ENCODE results near the gene KMT2C.
"Not testable (repeated sequence)": the region's sequence is repeated elsewhere in the genome, so short reads cannot be mapped to it uniquely, and the experiment has no call there.

The KMT2C gene

DNA sequence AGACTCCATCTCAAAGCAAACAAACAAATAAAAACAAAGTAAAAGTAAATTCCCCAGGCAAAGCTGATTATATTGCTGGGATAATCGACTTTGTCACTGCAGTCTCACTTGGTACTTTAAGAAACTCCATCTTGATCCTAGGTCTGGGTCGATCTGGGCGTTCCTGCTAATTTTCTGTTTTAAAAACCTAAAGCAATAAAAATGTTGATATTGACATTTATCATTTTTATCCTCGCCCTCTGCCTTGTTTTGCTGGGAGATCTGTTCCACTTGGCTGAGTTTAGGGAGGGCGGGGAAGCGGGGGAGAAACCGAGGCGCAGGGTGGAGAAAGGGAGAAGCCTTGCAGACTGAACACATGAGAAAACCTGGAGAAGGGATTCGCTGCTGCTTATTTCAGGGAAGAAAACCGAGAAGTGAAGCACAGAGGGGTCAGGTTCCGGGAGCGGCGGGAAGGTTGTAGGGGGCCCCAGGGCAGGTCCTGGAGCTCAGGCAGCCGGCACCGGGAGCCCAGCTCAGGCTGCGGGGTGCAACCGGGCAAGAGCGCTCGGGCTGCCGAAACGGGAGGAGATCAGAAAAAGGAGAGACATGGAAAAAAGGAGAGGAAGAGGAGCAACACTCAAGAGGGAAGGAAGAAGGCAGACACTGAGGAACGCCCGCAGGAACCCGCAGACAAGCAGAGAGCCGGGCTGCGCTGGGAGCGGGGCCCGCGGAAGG is 27.3 kb upstream of the KMT2C start:
- H3K27me3 Mint-ChIP-seq = no peaks in the 10 kb centered on the region
- DNase-seq (no peak), ATAC-seq (peak; percentile 6)
- peak overlapping the region; percentile 94 to 96 for H3K4me3 Mint-ChIP-seq
- H3K4me1 Mint-ChIP-seq = peaks cover 8% of the 10 kb centered on the region
- H3K27ac Mint-ChIP-seq = peak overlapping the region; percentile 54 to 80
- no peaks in the 10 kb centered on the region for H3K9me3 Mint-ChIP-seq

DNA sequence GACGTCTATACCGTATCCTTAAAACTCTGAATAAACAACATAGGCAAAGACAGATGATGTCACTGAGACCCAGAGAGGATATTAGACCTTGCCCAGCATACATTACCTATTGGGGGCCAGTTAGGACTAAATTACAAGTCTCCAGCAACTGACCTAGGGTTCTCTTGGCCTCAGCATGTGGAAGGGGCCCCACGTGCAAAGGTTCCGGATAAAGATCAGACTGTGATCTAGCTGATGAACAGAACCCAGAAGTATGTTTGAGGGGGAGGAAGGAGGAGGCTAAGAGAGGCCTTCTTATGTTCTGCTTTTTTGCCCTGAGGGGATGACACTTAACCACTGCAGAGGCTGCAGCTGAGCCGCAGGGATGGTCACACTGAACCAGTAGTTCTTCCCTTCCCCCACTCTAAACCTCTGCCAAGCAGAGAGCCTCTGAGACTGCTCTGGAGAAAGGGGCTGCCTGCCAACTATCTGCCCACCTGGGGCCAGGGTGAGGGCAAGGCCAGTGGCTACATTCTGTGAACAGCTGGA is 24.0 kb upstream of the KMT2C start:
- ATAC-seq (no peak), DNase-seq (no peak)
- no peak overlapping the region for H3K27ac Mint-ChIP-seq
- no peaks in the 10 kb centered on the region for H3K9me3 Mint-ChIP-seq
- H3K4me3 Mint-ChIP-seq = no peak overlapping the region
- H3K27me3 Mint-ChIP-seq = no peaks in the 10 kb centered on the region
- H3K4me1 Mint-ChIP-seq = peaks cover 2% of the 10 kb centered on the region

DNA sequence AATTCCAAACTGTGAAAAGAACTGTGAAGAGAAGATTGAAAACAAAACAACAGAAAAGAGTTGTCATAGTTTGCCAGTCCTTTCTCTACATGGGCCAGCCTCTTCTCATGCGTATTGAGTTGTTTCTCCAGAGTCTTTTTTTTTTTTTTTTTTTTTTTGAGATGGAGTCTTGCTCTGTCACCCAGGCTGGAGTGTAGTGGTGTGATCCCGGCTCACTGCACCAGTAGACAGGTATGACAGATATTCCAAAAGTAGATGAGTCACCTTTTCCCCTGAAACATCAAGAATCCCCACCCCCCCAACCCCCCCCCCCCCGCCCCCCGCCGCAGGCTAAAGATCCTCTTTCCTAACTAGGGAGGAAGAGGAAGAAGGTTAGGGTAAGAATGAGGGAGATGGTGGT is 15.6 kb upstream of the KMT2C start:
- Mint-ChIP-seq H3K4me3 (no peak overlapping the region), H3K9me3 (no peaks in the 10 kb centered on the region), H3K27me3 (no peaks in the 10 kb centered on the region), H3K4me1 (no peaks in the 10 kb centered on the region), H3K27ac (no peak overlapping the region)
- DNase-seq (no peak), ATAC-seq (no peak)

DNA sequence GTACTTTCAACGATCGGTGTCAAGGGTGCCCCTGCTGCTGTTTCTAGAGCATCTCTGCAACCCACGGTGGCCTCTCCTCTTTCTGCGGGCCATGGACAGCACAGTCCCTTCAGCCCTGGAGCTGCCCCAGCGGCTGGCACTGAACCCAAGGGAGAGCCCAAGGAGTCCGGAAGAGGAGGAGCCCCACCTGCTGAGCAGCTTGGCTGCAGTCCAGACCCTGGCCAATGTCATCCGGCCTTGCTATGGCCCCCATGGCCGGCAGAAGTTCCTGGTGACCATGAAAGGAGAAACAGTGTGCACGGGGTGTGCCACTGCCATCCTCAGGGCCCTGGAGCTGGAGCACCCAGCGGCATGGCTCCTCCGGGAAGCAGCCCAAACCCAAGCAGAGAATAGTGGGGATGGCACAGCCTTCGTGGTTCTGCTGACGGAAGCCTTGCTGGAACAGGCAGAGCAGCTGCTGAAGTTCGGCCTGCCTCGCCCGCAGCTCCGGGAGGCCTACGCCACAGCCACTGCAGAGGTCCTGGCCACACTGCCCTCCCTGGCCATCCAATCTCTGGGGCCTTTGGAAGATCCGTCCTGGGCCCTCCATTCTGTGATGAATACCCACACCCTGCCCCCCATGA is 9.7 kb upstream of the KMT2C start:
- not testable (repeated sequence) for H3K9me3 Mint-ChIP-seq, H3K4me1 Mint-ChIP-seq, ATAC-seq, DNase-seq, H3K27me3 Mint-ChIP-seq, H3K27ac Mint-ChIP-seq, H3K4me3 Mint-ChIP-seq

DNA sequence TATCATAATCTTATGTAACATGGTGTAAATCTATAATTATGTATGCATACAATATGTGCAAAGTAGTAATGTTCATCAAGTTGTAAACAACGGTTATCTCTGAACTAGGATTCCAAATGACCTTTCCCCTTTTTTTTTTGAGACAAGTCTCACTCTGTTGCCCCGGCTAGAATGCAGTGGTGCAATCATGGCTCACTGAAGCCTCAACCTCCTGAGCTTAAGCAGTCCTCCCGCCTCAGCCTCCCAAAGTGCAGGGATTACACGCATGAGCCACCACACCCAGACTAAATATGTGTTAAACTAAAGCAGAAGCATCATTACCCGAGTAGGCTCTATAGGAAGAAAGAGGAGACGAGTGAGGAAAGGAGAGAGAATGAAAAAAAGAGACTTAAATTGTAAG is 7.8 kb upstream of the KMT2C start:
- Mint-ChIP-seq H3K4me1 (no peaks in the 10 kb centered on the region), H3K4me3 (no peak overlapping the region)

DNA sequence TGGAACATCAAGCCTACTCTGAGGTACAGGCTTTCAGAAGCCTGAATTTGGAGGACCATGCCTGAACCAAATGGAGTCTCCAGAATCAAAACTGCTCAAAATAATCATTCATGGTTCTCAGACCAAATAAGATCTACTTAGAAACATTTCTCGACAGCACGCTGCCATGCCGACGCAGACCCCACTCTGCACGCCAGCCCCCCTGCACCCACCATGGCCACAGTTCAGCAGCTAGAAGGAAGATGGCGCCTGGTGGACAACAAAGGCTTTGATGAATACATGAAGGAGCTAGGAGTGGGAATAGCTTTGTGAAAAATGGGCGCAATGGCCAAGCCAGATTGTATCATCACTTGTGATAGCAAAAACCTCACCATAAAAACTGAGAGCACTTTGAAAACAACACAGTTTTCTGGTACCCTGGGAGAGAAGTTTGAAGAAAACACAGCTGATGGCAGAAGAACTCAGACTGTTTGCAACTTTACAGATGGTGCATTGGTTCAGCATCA is 6.6 kb upstream of the KMT2C start:
- H3K27ac Mint-ChIP-seq = no peak overlapping the region

More for the DNA sequence above, 7.8 kb upstream of the KMT2C start:
- Mint-ChIP-seq H3K27ac (no peak overlapping the region), H3K27me3 (no peaks in the 10 kb centered on the region), H3K9me3 (no peaks in the 10 kb centered on the region)
- ATAC-seq (no peak), DNase-seq (no peak)

DNA sequence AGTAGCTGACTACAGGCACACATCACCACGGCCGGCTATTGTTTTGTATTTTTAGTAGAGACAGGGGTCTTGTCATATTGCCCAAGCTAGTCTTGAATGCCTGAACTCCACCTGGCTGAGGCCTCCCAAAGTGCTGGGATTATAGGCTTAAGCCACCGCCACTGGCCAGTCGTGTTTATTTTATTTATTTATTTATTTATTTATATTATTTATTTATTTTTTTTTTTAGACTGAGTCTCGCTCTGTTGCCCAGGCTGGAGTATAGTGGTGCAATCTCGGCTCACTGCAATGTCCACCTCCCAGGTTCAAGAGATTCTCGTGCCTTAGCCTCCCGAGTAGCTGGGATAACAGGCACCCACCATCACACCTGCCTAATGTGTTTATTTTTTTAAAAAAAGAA is 6.0 kb upstream of the KMT2C start:
- H3K4me1 Mint-ChIP-seq, H3K27me3 Mint-ChIP-seq, H3K4me3 Mint-ChIP-seq, DNase-seq, H3K27ac Mint-ChIP-seq, H3K9me3 Mint-ChIP-seq, ATAC-seq: not testable (repeated sequence)

More for the DNA sequence above, 6.6 kb upstream of the KMT2C start:
- no peak overlapping the region for H3K4me3 Mint-ChIP-seq
- H3K4me1 Mint-ChIP-seq = peaks cover 3% of the 10 kb centered on the region
- no peaks in the 10 kb centered on the region for H3K9me3 Mint-ChIP-seq
- DNase-seq = no peak
- ATAC-seq = no peak
- H3K27me3 Mint-ChIP-seq = no peaks in the 10 kb centered on the region

DNA sequence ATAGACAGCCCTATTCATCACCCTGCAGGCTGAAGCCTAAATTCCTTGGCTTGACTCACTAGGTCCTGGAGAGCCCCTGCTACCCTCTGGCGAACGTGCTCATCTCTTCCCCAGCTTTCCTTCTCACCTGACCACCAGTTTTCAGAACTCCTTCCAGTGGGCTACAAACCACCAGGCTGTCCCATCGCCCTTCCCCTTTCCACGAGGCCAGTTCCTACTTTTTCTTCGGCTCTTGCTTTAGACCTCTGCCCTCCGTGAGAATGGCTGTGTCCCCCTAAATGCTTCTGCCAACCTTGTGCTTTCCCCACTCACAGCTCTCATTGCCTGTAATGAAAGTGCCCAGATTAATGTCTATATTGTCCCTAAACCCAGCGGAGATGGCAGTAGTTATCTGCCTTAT is 5.4 kb upstream of the KMT2C start:
- H3K9me3 Mint-ChIP-seq, H3K4me3 Mint-ChIP-seq, DNase-seq, ATAC-seq, H3K27me3 Mint-ChIP-seq, H3K4me1 Mint-ChIP-seq, H3K27ac Mint-ChIP-seq: not testable (repeated sequence)

DNA sequence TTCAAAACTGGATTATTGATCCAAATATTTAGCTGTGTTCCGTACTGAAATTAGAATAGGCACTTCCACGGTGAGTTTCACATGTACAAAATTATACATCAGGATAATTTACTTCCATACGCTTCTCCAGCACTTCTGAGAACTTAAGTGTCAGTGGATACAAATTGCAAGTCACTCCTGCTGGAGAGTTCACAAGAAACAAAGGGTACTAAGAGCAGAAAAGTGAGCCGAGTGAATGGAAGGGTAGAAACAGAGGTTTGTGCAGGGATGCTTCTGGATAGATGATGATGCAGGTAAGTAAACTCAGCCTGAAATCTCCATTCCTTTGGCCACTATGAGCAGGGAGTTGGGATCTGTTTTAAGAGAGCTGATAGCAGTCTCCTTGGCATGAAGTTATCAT is 2.2 kb upstream of the KMT2C start:
- H3K27ac Mint-ChIP-seq, ATAC-seq, H3K9me3 Mint-ChIP-seq, H3K27me3 Mint-ChIP-seq, DNase-seq, H3K4me3 Mint-ChIP-seq: not testable (repeated sequence)
- peaks cover 19% of the 10 kb centered on the region for H3K4me1 Mint-ChIP-seq

DNA sequence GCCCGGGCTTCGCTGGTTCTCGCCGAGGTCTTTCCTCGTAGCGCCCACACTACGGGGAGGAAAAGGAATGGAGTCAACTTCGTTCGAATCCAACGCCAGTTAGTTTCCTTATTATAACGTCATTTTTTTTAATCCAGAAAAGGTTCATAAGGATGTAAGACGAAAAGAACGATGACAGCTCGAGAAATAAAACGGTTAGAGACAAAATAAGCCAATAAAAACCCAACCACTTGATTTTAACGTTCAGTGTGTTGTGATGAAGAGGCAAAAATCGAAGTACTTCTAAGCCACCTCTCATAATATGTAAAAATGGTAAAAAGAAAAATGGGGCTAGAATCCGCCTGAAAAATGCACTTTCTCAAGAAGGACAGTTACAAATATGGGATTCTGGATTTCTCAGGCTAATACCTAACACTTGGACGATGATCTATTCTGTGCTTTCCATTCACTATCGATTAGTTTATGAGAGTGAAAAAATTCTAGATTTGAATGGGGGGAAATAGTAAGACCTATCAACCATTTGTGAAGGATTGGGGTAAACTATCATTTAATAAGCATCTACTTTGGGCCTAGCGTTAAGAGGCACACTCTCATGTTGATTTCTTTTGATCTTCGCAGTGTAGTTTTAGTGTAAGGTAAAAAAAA is 1.2 kb upstream of the KMT2C start:
- peak overlapping the region; percentile 73 to 78 for H3K4me3 Mint-ChIP-seq
- ATAC-seq, H3K9me3 Mint-ChIP-seq, DNase-seq, H3K27me3 Mint-ChIP-seq: not testable (repeated sequence)
- peak overlapping the region; percentile 92 to 95 for H3K27ac Mint-ChIP-seq
- peaks cover 21% of the 10 kb centered on the region for H3K4me1 Mint-ChIP-seq

DNA sequence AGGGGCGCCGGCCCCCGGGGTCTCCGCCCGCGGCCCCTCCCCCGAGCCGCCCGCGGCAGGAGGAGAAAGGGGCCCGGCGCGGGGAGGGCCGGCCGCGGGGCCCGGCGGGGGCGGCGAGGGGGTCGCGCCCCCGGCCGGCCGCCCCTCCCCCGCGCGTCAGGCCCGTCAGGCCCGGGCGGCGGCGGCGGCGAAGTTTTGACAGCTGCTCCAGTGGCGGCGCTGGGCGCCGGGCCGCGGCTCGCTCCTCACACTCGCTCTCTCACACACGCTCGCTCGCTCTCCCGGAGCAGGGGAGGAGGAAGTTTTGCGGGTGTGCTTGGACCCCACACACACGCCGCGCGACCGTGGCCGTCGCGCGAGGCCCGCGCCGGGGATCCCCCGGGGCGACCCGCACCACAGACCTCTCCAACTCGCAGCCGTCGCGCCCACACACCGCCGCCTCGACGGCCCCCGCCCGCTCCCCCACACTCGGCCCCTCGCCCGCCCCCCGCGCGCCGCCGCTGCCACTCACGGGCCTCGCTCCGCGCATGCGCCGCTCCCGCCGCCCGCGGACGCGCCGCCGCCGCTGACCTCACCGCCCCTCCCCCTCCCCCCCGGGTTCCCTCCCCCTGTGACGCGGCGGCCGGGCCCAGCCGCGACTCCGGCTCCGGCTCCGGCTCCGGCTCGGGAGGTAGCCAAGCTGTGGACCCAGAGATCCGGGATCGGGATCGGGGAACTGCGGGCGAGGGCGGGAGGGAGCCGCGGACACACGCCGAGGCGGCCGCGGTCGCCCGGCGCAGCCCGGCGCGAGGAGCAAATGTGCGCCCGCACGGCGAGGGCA is 518 bp upstream of the KMT2C start:
- peaks cover 23% of the 10 kb centered on the region for H3K4me1 Mint-ChIP-seq

DNA sequence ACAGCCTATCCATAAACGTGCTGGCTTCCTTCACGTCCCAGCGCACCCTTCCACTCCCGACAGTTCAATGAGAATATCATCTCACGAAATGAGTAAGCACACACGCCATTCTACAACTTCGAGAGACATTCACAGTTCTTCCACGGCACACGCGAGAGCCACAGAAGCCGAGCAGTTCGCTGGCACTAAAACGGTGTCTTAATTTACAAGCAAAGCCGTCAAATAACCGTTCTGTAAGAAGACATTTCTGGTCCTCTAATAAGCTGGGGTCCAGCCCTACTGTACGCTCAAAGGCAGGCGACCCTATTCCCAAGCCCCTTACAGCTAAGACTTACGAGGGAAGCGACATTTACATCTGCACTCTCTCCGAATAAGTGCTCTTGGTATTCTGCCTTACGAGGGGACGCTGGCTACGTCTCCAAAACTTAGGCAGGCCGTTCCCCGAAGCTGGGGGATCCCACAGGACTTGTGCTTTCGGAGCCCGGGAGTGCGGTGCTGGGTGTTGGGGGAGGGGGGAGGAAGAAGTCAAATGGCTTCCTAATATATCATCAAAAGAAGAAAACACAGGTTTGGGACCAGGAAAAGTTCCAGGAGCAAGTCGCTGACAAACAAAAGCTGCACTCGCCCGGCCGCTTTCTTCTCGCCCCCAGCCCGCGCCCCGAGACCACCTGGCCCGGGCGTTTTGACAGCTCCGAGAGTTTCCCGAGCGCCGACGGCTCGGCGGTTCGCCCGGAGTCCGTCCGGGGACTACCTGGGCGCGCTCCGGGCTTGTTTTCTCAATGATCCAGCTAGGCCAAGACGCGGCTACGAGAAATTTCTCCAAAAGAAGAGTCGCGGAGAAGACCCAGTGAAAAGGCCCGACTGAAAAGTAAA is 1.1 kb downstream of the KMT2C start:
- H3K4me1 Mint-ChIP-seq = peaks cover 36% of the 10 kb centered on the region
- not testable (repeated sequence) for H3K27me3 Mint-ChIP-seq, H3K9me3 Mint-ChIP-seq
- H3K27ac Mint-ChIP-seq = peak overlapping the region; percentile 76 to 98
- peak overlapping the region; percentile 79 to 97 for H3K4me3 Mint-ChIP-seq
- ATAC-seq (peak; percentile 43), DNase-seq (peak; percentile 47 to 50)

More for the DNA sequence above, 518 bp upstream of the KMT2C start:
- H3K27ac Mint-ChIP-seq = peak overlapping the region; percentile 92 to 98
- no peaks in the 10 kb centered on the region for H3K27me3 Mint-ChIP-seq
- H3K4me3 Mint-ChIP-seq = peak overlapping the region; percentile 78 to 86
- peak; percentile 74 for ATAC-seq
- H3K9me3 Mint-ChIP-seq = no peaks in the 10 kb centered on the region
- peak; percentile 86 to 90 for DNase-seq

DNA sequence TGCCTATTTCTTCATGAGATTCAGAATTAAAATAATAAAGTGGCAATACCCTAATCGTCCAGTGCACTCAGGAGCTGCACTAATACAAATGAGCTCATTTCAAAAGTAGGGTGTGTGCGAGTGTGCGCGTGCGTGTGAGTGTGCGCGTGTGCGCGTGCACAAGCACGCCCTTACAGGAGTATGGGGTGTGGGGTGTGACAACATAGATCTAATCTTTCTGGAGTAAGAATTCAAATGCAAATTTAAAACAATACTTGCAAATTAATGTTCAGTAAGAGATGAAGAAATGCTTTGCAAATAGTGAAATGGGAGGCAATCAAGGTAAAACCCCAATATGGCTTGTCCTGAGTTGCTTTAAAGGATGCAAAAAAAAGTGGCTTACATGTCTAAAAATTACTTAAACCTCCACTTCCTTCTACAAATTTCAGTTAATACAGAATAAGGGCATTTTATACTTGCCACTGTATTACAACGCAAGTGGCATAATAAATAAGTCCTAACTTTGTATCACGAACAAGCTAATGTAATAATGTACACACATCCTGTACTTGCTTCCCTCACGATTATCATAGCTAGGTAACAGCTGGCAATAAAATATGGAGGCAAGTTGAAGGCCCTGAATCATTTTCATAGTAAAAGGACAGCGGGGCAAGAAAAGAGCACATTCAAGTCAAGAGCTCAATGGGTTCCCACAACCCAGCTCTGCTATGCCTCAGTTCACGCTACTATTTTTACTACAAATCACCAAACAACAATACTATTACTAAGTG is 1.9 kb downstream of the KMT2C start:
- not testable (repeated sequence) for H3K9me3 Mint-ChIP-seq, H3K27me3 Mint-ChIP-seq
- peak overlapping the region; percentile 79 to 97 for H3K4me3 Mint-ChIP-seq
- DNase-seq = peak; percentile 41 to 65
- peak; percentile 57 for ATAC-seq
- peak overlapping the region; percentile 76 to 98 for H3K27ac Mint-ChIP-seq
- H3K4me1 Mint-ChIP-seq = peaks cover 43% of the 10 kb centered on the region

DNA sequence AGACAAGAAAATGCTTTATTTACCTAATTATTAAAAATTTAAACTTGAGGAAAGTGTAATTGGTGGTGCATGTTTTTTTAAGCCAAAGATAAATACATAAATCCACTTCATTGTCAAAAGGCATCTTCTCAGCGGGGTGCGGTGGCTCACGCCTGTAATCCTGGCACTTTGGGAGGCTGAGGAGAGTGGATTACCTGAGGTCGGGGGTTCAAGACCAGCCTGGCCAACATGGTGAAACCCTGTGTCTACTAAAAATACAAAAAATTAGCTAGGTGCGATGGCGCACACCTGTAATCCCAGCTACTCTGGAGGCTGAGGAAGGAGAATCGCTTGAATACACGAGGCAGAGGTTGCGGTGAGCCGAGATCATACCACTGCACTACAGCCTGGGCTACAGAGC is 3.1 kb downstream of the KMT2C start:
- H3K27me3 Mint-ChIP-seq, H3K27ac Mint-ChIP-seq, ATAC-seq, DNase-seq, H3K9me3 Mint-ChIP-seq: not testable (repeated sequence)
- peak overlapping the region in 1 of 2 donors; percentile 97 for H3K4me3 Mint-ChIP-seq
- H3K4me1 Mint-ChIP-seq = peaks cover 52% of the 10 kb centered on the region
